Common myeloid progenitor, CD34-positive (primary cell): ENCODE results near the gene IQCH.

Experiments
- CTCF ChIA-PET: fragments of 350-600 bp; sonication (Branson Sonifier 250); formaldehyde crosslinking; loops from one replicate; lab custom pipeline; 2021; ENCODE audit warnings: antibody characterized with exemption; lab: Charles Lee
- POLR2A ChIA-PET: fragments of 350-600 bp; sonication (Branson Sonifier 250); formaldehyde crosslinking; loops from one replicate; lab custom pipeline; 2021; ENCODE audit warnings: antibody characterized with exemption; lab: Charles Lee
- DNase-seq, 3 donors: peaks; one replicate each; pipeline versions ENCODE4 v3.0.0 to v3.0.0-alpha.2; 2013
- H3K27ac ChIP-seq, 2 experiments: 1 replicate in 1 of 2; 2 replicates in 1 of 2; pipeline ENCODE4 v1.7.0; 2013; ENCODE audit warnings: inconsistent platforms in 2 of 2, low read length in 2 of 2, mild to moderate bottlenecking in 2 of 2, low read depth in 1 of 2, moderate library complexity in 1 of 2; ENCODE audit not compliant: severe bottlenecking in 2 of 2, insufficient read depth in 1 of 2, poor library complexity in 1 of 2
- H3K27me3 ChIP-seq, 5 experiments: replicated peaks in 2 of 5; 1 replicate in 3 of 5; 2 replicates in 2 of 5; pipeline versions ENCODE4 v1.6.1 to v1.7.0; 2013; ENCODE audit warnings: low read length in 4 of 5, mild to moderate bottlenecking in 2 of 5, moderate library complexity in 2 of 5, inconsistent platforms in 1 of 5; ENCODE audit not compliant: insufficient read depth in 5 of 5, control insufficient read depth in 4 of 5
- H3K36me3 ChIP-seq, 4 experiments: 1 replicate in 2 of 4; 2 replicates in 2 of 4; pipeline versions ENCODE4 v1.6.1 to v1.7.0; 2013; ENCODE audit warnings: low read length in 3 of 4, control low read depth in 1 of 4, mild to moderate bottlenecking in 1 of 4; ENCODE audit not compliant: control insufficient read depth in 4 of 4, insufficient read depth in 4 of 4
- H3K4me1 ChIP-seq, 4 experiments: 1 replicate in 3 of 4; 2 replicates in 1 of 4; pipeline versions ENCODE4 v1.6.1 to v1.7.1; 2013; ENCODE audit warnings: low read length in 3 of 4, mild to moderate bottlenecking in 3 of 4, control low read depth in 1 of 4, inconsistent platforms in 1 of 4, moderate library complexity in 1 of 4; ENCODE audit not compliant: control insufficient read depth in 4 of 4, insufficient read depth in 4 of 4; ENCODE audit errors: control extremely low read depth in 1 of 4
- H3K4me3 ChIP-seq, 7 experiments: 1 replicate in 4 of 7; 2 replicates in 3 of 7; pipeline versions ENCODE4 v1.5.1 to v1.7.0; 2013; ENCODE audit warnings: mild to moderate bottlenecking in 7 of 7, low read length in 6 of 7, moderate library complexity in 6 of 7, inconsistent platforms in 2 of 7, low read depth in 2 of 7, control low read depth in 1 of 7; ENCODE audit not compliant: insufficient read depth in 4 of 7, control insufficient read depth in 1 of 7; ENCODE audit errors: extremely low read depth in 1 of 7
- H3K9me3 ChIP-seq, 5 experiments: 1 replicate in 4 of 5; 2 replicates in 1 of 5; pipeline versions ENCODE4 v1.6.1 to v1.7.1; 2013; ENCODE audit warnings: low read length in 4 of 5, mild to moderate bottlenecking in 2 of 5, inconsistent platforms in 1 of 5, low read depth in 1 of 5, moderate library complexity in 1 of 5; ENCODE audit not compliant: control insufficient read depth in 4 of 5, insufficient read depth in 2 of 5; ENCODE audit errors: control extremely low read depth in 1 of 5
- WGBS: methylation state at CpG from one replicate; pipeline ENCODE4 v1.1.5; 2013; ENCODE audit not compliant: insufficient coverage; 5-methylcytosine and 5-hydroxymethylcytosine counted together

The IQCH gene

GRCh38 chr15:67407786-67408185, 153.2 kb downstream of the IQCH start:
- Histone ChIP-seq H3K27ac (no peak overlapping the region), H3K27me3 (no peaks in the 10 kb centered on the region), H3K4me1 (peaks cover 0 to 3% (median 0%) of the 10 kb centered on the region in 4 experiments), H3K36me3 (no peaks in the 10 kb centered on the region), H3K9me3 (no peaks in the 10 kb centered on the region), H3K4me3 (no peak overlapping the region)
- DNase-seq: no peak
- 100% methylated on average over 4 of the region's 8 CpGs for WGBS
- POLR2A ChIA-PET: interaction anchor here (0.6 kb wide), 1 partner anchor 24 kb away, joined by 3 read pairs; no protein-coding TSS in a partner anchor
- CTCF ChIA-PET: interaction anchor here (0.6 kb wide), 1 partner anchor 9 kb away, joined by 3 read pairs; no protein-coding TSS in a partner anchor

GRCh38 chr15:67409175-67409574, 154.6 kb downstream of the IQCH start:
- no peaks in the 10 kb centered on the region for H3K9me3 ChIP-seq
- no peaks in the 10 kb centered on the region for H3K36me3 ChIP-seq
- no peak for DNase-seq
- H3K27ac ChIP-seq: no peak overlapping the region
- no peak overlapping the region for H3K4me3 ChIP-seq
- H3K27me3 ChIP-seq: no peaks in the 10 kb centered on the region
- peaks cover 0 to 8% (median 7%) of the 10 kb centered on the region in 4 experiments for H3K4me1 ChIP-seq
- 85% methylated on average over 5 of the region's 6 CpGs for WGBS
- POLR2A ChIA-PET: no interaction called here
- CTCF ChIA-PET: no interaction called here

GRCh38 chr15:67411486-67411885, 156.9 kb downstream of the IQCH start:
- H3K27me3 ChIP-seq: no peaks in the 10 kb centered on the region
- CTCF ChIA-PET: interaction anchor here (1.0 kb wide), 1 partner anchor 11 kb away, joined by 3 read pairs; no protein-coding TSS in a partner anchor
- H3K27ac ChIP-seq: no peak overlapping the region
- no peaks in the 10 kb centered on the region for H3K9me3 ChIP-seq
- POLR2A ChIA-PET: no interaction called here
- peaks cover 0 to 11% (median 10%) of the 10 kb centered on the region in 4 experiments for H3K4me1 ChIP-seq
- no peaks in the 10 kb centered on the region for H3K36me3 ChIP-seq
- no peak overlapping the region for H3K4me3 ChIP-seq
- no peak for DNase-seq

- Histone ChIP-seq H3K36me3 (no peaks in the 10 kb centered on the region), H3K27ac (no peak overlapping the region), H3K4me3 (peak overlapping the region in 4 of 7 experiments; percentile 21 to 37 (median 30)), H3K27me3 (no peaks in the 10 kb centered on the region), H3K9me3 (no peaks in the 10 kb centered on the region), H3K4me1 (peaks cover 0 to 11% (median 10%) of the 10 kb centered on the region in 4 experiments)
- ChIA-PET POLR2A (interaction anchor here (0.6 kb wide), 1 partner anchor 13 kb away, joined by 3 read pairs; no protein-coding TSS in a partner anchor), CTCF (interaction anchor here (0.9 to 1.1 kb wide), 2 partner anchors 10 to 12 kb away, joined by 3 to 4 read pairs; no protein-coding TSS in a partner anchor)
- 32% methylated on average over 11 of the region's 11 CpGs for WGBS
- DNase-seq: peak; percentile 15 to 75 (median 56)
Measured at GRCh38 chr15:67413770-67414390, 159.3 kb downstream of the IQCH start.

GRCh38 chr15:67415181-67415580, 160.6 kb downstream of the IQCH start:
- DNase-seq: no peak
- 100% methylated on average over 6 of the region's 7 CpGs for WGBS

GRCh38 chr15:67416891-67417290, 162.3 kb downstream of the IQCH start:
- ChIA-PET POLR2A (no interaction called here), CTCF (no interaction called here)
- Histone ChIP-seq H3K4me3 (no peak overlapping the region), H3K4me1 (peaks cover 0 to 11% (median 10%) of the 10 kb centered on the region in 4 experiments), H3K9me3 (no peaks in the 10 kb centered on the region), H3K27ac (no peak overlapping the region), H3K27me3 (no peaks in the 10 kb centered on the region), H3K36me3 (no peaks in the 10 kb centered on the region)
- WGBS: 92% methylated on average over 6 of the region's 6 CpGs
- no peak for DNase-seq

More at GRCh38 chr15:67415181-67415580, 160.6 kb downstream of the IQCH start:
- H3K36me3 ChIP-seq: no peaks in the 10 kb centered on the region
- no peak overlapping the region for H3K4me3 ChIP-seq
- H3K27me3 ChIP-seq: no peaks in the 10 kb centered on the region
- H3K9me3 ChIP-seq: no peaks in the 10 kb centered on the region
- H3K4me1 ChIP-seq: peaks cover 0 to 11% (median 10%) of the 10 kb centered on the region in 4 experiments
- H3K27ac ChIP-seq: no peak overlapping the region
- ChIA-PET POLR2A (no interaction called here), CTCF (no interaction called here)

- H3K9me3 ChIP-seq: no peaks in the 10 kb centered on the region
- no peak for DNase-seq
Measured at GRCh38 chr15:67419705-67420104, 165.1 kb downstream of the IQCH start.

More at GRCh38 chr15:67419705-67420104, 165.1 kb downstream of the IQCH start:
- ChIA-PET CTCF (no interaction called here), POLR2A (interaction anchor here (0.6 kb wide), 1 partner anchor 561 kb away, joined by 4 read pairs; no protein-coding TSS in a partner anchor)
- Histone ChIP-seq H3K27ac (no peak overlapping the region), H3K4me3 (no peak overlapping the region), H3K4me1 (no peaks in the 10 kb centered on the region), H3K27me3 (no peaks in the 10 kb centered on the region), H3K36me3 (no peaks in the 10 kb centered on the region)
- WGBS: no CpG with 5 or more reads among the region's 3 CpGs
